Nephron progenitor cell (in vitro differentiated cells): ENCODE data around the gene HEATR5B.
"Not testable (repeated sequence)": the region's sequence is repeated elsewhere in the genome, so short reads cannot be mapped to it uniquely, and the experiment has no call there.

ENCODE experiments used
- DNase-seq: peaks from one replicate; pipeline ENCODE4 v3.0.0; 2021
- H3K27ac Mint-ChIP-seq: 2 replicates; pipeline ENCODE4 v1.8.0; 2021; ENCODE audit warnings: mild to moderate bottlenecking, moderate library complexity, mixed read lengths
- H3K27me3 Mint-ChIP-seq: 2 replicates; pipeline ENCODE4 v1.8.0; 2021; ENCODE audit warnings: mild to moderate bottlenecking, low read depth, mixed read lengths; ENCODE audit not compliant: poor library complexity
- H3K36me3 Mint-ChIP-seq: 2 replicates; pipeline ENCODE4 v1.8.0; 2021; ENCODE audit warnings: low read depth, mixed read lengths
- H3K4me1 Mint-ChIP-seq: 2 replicates; pipeline ENCODE4 v1.8.0; 2021; ENCODE audit warnings: mixed read lengths
- H3K4me3 Mint-ChIP-seq: 2 replicates; pipeline ENCODE4 v1.8.0; 2021; ENCODE audit warnings: mild to moderate bottlenecking, moderate library complexity, mixed read lengths
- H3K9me3 Mint-ChIP-seq: 2 replicates; pipeline ENCODE4 v1.8.0; 2021; ENCODE audit warnings: mild to moderate bottlenecking, moderate library complexity, mixed read lengths
- TF ChIP-seq, protein P1 (sequence below): fragments of 200-600 bp; sonication (generic); IDR thresholded peaks from 2 replicates; pipeline ENCODE4 v1.5.0; 2021; ENCODE audit warnings: antibody characterized with exemption

HEATR5B gene

DNA sequence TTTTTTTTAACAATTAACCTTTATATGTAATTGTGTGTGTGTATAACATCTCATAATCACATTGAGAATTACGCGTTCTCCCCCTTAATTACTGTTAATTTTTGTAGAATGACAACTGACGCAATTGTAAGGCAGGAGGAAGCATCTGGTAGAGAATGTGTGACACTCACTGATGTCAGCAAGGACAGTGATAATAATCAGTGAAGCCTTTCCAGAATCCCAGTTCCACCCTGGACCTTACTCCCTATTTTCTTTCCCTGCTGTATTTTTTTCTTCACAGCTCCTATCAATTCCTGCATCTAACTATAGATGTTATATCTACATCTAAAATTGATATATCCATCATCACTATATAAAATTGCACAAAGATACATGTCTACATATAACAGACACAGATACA lies 101.7 kb downstream of the HEATR5B start:
- Mint-ChIP-seq H3K27me3 (no peaks in the 10 kb centered on the region), H3K9me3 (no peaks in the 10 kb centered on the region), H3K4me1 (no peaks in the 10 kb centered on the region), H3K4me3 (no peak overlapping the region), H3K27ac (no peak overlapping the region), H3K36me3 (peaks cover 16% of the 10 kb centered on the region)
- no peak for DNase-seq
- TF ChIP-seq, protein P1, sequence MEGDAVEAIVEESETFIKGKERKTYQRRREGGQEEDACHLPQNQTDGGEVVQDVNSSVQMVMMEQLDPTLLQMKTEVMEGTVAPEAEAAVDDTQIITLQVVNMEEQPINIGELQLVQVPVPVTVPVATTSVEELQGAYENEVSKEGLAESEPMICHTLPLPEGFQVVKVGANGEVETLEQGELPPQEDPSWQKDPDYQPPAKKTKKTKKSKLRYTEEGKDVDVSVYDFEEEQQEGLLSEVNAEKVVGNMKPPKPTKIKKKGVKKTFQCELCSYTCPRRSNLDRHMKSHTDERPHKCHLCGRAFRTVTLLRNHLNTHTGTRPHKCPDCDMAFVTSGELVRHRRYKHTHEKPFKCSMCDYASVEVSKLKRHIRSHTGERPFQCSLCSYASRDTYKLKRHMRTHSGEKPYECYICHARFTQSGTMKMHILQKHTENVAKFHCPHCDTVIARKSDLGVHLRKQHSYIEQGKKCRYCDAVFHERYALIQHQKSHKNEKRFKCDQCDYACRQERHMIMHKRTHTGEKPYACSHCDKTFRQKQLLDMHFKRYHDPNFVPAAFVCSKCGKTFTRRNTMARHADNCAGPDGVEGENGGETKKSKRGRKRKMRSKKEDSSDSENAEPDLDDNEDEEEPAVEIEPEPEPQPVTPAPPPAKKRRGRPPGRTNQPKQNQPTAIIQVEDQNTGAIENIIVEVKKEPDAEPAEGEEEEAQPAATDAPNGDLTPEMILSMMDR, result no peak

DNA sequence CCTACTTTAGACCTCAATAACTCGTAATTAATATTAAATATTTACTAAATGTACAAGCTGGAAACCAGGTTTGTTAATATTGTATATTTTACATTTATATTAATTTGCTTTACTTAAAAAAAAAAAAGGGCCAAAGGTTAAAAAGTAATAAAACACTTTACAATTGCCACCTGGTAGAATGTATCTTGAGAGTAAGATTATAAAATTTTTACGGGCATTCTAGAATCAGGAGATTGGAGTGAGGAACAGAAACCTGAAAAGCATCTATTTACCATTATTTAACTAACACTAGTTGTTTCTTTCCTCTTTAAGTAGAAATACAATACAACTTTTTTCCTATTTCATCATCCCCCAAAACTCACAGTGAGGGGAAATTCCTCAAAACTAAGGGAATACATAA lies 102.3 kb downstream of the HEATR5B start:
- Mint-ChIP-seq H3K27me3 (no peaks in the 10 kb centered on the region), H3K27ac (no peak overlapping the region), H3K4me1 (no peaks in the 10 kb centered on the region), H3K36me3 (peaks cover 16% of the 10 kb centered on the region), H3K9me3 (no peaks in the 10 kb centered on the region), H3K4me3 (no peak overlapping the region)
- TF ChIP-seq, protein P1, result no peak
- DNase-seq, result no peak

DNA sequence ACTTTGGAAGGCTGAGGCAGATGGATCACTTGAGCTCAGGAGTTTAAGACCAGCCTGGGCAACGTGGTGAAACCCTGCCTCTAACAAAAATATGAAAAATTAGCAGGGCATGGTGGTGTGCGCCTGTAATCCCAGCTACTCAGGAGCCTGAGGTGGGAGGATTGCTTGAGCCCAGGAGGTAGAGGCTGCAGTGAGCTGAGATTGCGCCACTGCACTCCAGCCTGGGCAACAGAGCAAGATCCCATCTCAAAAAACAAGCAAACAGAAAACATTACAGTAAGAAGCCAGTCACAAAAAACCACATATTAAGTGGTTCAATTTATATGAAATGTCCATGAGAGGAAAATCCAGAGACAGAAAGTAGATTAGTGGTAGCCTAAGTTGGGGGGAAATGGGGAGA lies 105.2 kb downstream of the HEATR5B start:
- H3K27ac Mint-ChIP-seq, DNase-seq, H3K9me3 Mint-ChIP-seq, H3K4me1 Mint-ChIP-seq, H3K4me3 Mint-ChIP-seq, H3K27me3 Mint-ChIP-seq: not testable (repeated sequence)
- peaks cover 16% of the 10 kb centered on the region for H3K36me3 Mint-ChIP-seq

DNA sequence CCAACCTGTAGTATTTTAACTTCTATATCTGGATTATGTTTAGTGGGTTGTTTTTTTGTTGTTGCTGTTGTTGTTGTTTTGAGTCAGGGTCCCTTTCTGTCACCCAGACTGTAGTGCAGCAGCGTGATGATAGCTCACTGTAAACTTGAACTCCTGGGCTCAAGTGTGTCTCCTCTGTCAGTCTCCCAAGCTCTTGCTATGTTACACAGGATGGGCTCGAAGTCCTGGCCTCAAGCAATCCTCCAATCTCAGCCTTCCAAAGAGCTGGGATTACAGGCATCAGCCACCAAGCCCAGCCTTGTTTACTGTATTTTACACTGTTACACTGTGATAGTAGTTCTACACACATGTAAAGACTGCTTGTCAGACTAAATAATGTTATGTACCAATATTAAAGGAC lies 108.1 kb downstream of the HEATR5B start:
- no peaks in the 10 kb centered on the region for H3K9me3 Mint-ChIP-seq

DNA sequence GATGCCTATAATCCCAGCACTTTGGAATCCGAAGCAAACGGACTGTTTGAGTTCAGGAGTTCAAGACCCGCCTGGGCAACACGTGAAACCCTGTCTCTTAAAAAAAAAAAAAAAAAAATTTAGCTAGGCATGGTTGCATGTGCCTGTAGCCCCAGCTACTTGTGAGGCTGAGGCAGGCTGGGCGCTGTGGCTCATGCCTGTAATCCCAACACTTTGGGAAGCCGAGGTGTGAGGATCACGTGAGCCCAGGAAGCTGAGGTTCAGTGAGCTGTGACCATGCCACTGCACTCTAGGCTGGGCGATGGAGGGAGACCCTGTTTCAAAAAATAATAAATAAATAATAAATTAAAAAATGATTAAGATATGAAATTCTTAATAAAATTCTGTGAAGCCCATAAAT lies 108.9 kb downstream of the HEATR5B start:
- Mint-ChIP-seq H3K4me3 (no peak overlapping the region), H3K27me3 (peaks cover 10% of the 10 kb centered on the region), H3K36me3 (peaks cover 16% of the 10 kb centered on the region), H3K4me1 (no peaks in the 10 kb centered on the region), H3K9me3 (peaks cover under 1% of the 10 kb centered on the region), H3K27ac (no peak overlapping the region)
- TF ChIP-seq, protein P1, result no peak
- DNase-seq, result no peak

More for the DNA sequence above, 108.1 kb downstream of the HEATR5B start:
- Mint-ChIP-seq H3K27me3 (peaks cover 10% of the 10 kb centered on the region), H3K4me3 (no peak overlapping the region), H3K36me3 (peaks cover 16% of the 10 kb centered on the region), H3K27ac (peak overlapping the region; percentile 63), H3K4me1 (no peaks in the 10 kb centered on the region)
- DNase-seq, result no peak
- TF ChIP-seq, protein P1, result no peak

DNA sequence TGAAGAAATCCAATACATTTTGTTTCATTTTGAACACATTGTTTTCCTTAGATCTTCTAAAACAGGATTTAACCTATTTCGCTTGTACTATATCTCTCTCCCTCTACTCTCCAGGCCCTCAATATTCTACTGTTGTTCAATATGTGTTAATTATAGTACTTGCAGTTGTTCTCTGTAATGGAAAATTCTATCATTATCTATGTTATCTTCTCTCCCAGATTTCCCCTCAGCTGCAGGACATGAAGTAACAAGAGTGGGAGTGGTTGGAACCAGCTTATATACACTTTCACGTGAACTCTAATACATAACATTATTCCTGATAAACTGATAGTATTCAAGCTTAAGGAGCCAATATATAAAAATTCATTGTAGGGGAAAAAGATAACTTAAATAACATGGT lies 110.9 kb downstream of the HEATR5B start:
- Mint-ChIP-seq H3K36me3 (peaks cover 5% of the 10 kb centered on the region), H3K4me1 (peaks cover 5% of the 10 kb centered on the region), H3K4me3 (no peak overlapping the region), H3K27me3 (peaks cover 10% of the 10 kb centered on the region), H3K27ac (peak overlapping the region; percentile 16), H3K9me3 (peaks cover 4% of the 10 kb centered on the region)
- no peak for DNase-seq
- TF ChIP-seq, protein P1, result no peak
